Fibroblast of pulmonary artery (primary cell): ENCODE data around the gene SIGLEC1.

Source experiments
- DNase-seq: peaks from one replicate; pipeline ENCODE4 v3.0.0-alpha.2; 2010; ENCODE audit warnings: low read depth
- H3K4me3 ChIP-seq: replicated peaks from 2 replicates; pipeline ENCODE4 v1.5.1; 2011; ENCODE audit warnings: low read depth, mild to moderate bottlenecking, control low read depth, low read length, moderate library complexity
- TF ChIP-seq, protein P1 (sequence below): IDR thresholded peaks from 2 replicates; pipeline ENCODE4 v1.5.1; 2011; ENCODE audit warnings: mild to moderate bottlenecking, control low read depth, low read length, inconsistent platforms; ENCODE audit errors: missing control alignments

Gene SIGLEC1

DNA sequence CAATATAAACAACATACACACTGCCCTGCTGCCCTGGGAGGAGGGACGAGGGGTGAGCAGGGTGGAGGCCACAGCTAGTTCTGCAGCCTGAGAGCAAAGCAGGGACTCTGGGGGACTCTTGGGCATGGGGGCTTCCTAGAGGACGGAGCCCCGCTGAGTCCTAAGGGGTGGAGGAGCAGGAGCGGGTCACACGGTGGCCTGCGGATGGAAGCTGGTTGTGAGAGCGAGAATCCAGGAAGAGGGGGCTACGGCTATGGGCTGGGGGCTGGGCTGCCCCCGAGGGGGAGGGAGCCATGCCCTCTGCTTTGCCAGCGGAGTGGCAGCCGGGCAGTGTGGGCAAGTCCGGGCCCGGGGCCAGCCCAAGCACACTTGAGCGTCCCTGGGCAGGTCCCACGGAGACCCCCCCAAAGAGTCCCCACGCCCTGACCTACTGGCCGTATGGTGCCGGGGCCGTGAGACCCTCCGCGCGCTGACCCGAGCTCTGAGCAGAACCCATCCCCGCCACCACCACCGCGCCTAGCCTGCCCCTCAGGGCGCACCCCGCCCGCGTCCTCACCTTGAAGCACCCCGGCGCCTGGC, 31.0 kb downstream of the SIGLEC1 start:
- DNase-seq = no peak
- H3K4me3 ChIP-seq = peak overlapping the region; percentile 51
- TF ChIP-seq, protein P1, sequence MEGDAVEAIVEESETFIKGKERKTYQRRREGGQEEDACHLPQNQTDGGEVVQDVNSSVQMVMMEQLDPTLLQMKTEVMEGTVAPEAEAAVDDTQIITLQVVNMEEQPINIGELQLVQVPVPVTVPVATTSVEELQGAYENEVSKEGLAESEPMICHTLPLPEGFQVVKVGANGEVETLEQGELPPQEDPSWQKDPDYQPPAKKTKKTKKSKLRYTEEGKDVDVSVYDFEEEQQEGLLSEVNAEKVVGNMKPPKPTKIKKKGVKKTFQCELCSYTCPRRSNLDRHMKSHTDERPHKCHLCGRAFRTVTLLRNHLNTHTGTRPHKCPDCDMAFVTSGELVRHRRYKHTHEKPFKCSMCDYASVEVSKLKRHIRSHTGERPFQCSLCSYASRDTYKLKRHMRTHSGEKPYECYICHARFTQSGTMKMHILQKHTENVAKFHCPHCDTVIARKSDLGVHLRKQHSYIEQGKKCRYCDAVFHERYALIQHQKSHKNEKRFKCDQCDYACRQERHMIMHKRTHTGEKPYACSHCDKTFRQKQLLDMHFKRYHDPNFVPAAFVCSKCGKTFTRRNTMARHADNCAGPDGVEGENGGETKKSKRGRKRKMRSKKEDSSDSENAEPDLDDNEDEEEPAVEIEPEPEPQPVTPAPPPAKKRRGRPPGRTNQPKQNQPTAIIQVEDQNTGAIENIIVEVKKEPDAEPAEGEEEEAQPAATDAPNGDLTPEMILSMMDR = no peak

DNA sequence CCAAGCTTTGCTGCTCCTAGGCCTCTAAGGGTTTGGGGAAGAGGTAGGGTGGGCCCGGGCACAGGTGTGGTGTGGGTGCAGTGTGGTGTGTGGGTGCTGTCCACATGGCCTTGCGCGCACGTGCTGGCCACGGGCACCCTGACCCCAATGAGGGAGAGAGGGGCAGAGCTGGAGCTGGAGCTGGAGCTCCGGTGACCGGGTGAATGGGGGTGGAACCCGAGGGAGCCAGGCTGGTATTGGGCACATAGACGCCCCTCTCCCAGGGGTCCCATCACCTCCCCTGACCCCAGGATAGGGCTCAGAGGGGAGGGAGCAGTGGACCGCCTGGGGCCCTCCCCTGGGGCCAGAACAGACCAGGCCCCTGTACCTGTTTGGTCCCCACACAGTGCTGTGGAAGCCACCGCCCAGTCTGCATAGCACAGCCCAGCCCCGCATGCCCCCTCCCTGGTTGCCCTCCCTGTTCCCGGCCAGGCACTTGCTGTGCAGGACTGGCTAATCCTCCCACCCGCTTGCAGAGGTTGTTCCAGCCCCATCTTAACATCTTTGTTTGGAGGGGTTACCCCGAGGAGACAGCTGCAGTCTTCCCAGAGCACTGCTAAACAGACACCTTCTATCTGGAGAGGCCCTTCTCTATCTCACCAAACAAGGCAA, 31.6 kb downstream of the SIGLEC1 start:
- peak overlapping the region; percentile 51 for H3K4me3 ChIP-seq
- TF ChIP-seq, protein P1 = no peak
- DNase-seq = no peak

DNA sequence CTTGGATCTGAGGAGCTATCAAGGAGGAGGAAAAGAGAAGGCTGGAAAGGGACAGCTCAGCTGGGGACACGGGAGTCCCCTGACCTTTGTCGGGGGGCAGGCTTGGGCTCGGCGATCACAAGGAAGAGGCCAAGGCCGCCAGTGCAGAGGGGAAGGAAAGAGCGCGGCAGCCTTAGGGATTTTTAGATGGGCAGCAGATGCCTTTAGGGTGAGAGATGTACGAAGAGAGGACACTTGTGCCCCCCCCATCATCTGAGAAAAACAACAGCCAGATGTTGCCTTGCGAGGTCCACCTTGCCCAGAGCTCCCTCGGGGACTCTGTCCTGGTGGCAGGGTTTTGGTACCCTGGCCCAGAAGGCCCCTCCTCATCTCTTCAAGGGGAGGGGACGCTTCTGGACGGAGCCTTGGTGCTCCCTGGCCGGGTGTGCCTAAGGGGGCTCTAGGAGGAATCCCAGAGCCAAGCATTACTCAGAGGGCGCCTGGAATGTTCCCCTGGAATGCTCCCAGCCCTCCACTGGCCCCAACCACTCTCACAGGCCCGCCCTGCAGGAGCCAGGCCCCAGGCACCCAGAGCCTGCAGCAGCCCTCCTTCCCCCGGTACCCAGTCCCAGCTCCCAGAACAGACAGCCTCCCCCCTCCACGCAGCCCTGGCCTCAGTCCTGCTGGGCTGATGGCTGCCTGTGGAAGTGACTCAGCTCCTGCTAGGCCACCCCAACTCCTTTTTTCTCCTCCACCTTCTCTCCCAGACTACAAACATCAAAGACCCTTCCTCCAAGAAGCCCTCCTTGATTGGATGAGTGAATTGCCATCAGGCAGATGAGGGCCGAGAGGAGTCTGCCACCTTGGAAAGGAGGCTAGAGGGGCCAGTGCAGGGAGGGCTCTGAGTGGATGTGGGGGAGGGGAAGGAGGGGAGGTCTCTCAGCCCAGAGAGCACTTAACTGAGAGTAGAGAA, 32.4 kb downstream of the SIGLEC1 start:
- peak overlapping the region; percentile 51 for H3K4me3 ChIP-seq
- DNase-seq = peak; percentile 50
- TF ChIP-seq, protein P1 = no peak

DNA sequence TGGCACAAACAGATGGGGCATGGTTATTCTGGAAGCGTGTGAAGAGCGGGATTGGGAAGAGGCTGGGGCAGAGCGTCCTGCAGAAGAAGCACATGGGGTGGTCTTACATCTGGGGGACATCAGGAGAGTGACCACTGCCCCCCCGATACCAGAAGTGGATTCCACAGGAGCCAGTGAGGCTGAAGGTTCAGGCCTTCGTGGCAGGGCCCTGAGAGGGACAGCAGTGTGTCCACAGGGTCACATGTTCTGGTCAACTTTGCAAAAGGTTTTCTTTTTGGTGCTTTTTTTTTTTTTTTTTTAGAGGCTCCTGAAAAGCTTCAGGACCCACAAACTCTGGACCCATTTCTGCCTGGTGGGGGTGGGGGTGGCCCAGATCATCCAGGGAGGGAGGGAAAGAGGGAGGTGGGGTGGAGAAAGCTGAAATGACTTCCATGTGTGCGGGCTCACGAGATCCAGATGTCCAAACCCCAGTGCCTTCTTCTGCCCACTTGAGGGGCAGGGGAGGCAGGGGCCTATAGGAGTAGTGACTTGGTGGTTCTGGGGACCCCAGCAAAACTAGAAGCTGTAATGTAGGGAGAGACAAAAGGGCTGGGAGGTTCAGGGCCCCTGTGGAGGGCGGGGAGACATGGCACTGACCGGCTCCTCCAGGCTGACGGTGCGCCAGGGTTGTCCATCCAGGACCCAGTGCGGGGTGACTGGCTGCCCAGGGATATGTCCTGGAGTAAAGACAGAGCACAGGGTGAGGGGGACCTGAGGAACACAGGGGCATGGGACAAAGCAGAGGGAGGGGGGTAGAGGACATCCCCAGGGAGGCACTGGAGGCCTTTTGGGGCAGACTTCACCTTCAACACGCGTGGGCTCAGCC, 33.3 kb downstream of the SIGLEC1 start:
- DNase-seq = no peak
- no peak overlapping the region for H3K4me3 ChIP-seq
- TF ChIP-seq, protein P1 = no peak

DNA sequence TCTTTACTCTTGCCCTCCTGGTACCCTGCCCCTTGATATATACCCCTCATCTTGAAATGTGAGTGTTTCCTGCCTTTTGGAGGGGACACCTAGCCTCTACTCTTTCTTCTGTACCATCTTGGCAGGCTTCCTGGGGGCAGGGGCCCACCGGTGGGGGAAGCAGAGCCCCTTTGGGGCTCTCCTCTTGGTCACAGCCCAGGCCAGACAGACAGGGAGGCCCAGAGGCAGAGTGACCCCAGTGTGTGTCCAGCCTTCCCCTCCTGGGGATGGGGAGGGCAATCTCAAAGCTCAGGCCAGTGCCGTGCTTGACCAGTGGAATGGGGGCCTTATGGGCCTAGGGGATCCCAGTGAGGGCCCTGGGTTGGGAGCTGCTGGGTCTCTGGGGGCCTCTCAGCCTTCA, 34.2 kb downstream of the SIGLEC1 start:
- TF ChIP-seq, protein P1 = no peak
- DNase-seq = no peak
- H3K4me3 ChIP-seq = no peak overlapping the region

DNA sequence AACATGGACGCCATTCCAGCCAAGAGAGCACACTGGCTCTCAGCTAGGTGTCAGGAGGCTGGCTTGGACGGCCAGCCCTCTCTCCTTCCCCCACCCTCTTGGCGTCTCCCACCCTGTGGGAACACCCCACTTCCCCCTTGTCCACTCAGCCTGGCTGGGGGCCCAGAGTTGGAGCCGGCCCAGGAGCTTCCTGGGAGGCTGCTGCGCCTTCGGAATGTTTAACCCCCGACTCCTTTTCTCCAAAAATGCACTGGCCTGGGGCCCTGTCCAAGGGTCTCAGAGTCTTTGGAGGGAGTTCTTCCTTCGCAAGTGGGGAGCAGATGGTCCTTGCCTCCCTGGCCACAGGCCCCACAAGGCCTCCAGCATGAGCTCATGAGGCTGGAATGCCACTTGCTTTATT, 34.7 kb downstream of the SIGLEC1 start:
- TF ChIP-seq, protein P1 = no peak
- no peak overlapping the region for H3K4me3 ChIP-seq
- peak; percentile 24 for DNase-seq
